HepG2 (cell line): ENCODE data around the gene CXCL17. TPM values are rescaled to one million over a fixed set of nuclear protein-coding genes. Genes with fewer than 3 reads are reported as not detected.
A peak's percentile ranks its signal among the peaks of the same experiment; 100 is the strongest.

Experiments used
- DZIP1 ChIP-seq: sonication (generic); formaldehyde crosslinking; IDR thresholded peaks from 2 replicates; pipeline ENCODE4 v1.5.0; 2020; ENCODE audit warnings: mild to moderate bottlenecking, missing genetic modification reagents
- GFI1 ChIP-seq: sonication (generic); formaldehyde crosslinking; IDR thresholded peaks from 2 replicates; pipeline ENCODE4 v1.5.0; 2020; ENCODE audit warnings: missing genetic modification reagents, mild to moderate bottlenecking, borderline replicate concordance
- KAT8 ChIP-seq: IDR thresholded peaks from 2 replicates; pipeline ENCODE4 v1.6.1; 2016; ENCODE audit warnings: missing genetic modification reagents, missing compliant biosample characterization
- LCORL ChIP-seq, 2 experiments: fragments of 450-650 bp in 1 of 2; sonication (generic) in 1 of 2; formaldehyde crosslinking in 1 of 2; IDR thresholded peaks; 2 replicates each; pipeline versions ENCODE4 v1.5.0 to v1.6.1; 2017 to 2020; ENCODE audit warnings: antibody characterized with exemption in 1 of 2, missing genetic modification reagents in 1 of 2
- PRDM15 ChIP-seq: sonication (generic); formaldehyde crosslinking; IDR thresholded peaks from 2 replicates; pipeline ENCODE4 v1.4.0; 2020; ENCODE audit warnings: missing genetic modification reagents
- RCOR2 ChIP-seq: IDR thresholded peaks from 2 replicates; pipeline ENCODE4 v1.6.1; 2016; ENCODE audit warnings: missing biosample characterization, missing genetic modification reagents
- SAP130 ChIP-seq: IDR thresholded peaks from 2 replicates; pipeline ENCODE4 v1.6.1; 2016; ENCODE audit warnings: low read depth
- ZKSCAN8 ChIP-seq: IDR thresholded peaks from 2 replicates; pipeline ENCODE4 v1.6.1; 2016; ENCODE audit warnings: borderline replicate concordance, missing genetic modification reagents, missing compliant biosample characterization
- ZNF281 ChIP-seq: sonication (generic); formaldehyde crosslinking; IDR thresholded peaks from 2 replicates; pipeline ENCODE4 v1.4.0; 2020; ENCODE audit warnings: missing genetic modification reagents, borderline replicate concordance
- ZNF614 ChIP-seq: IDR thresholded peaks from 2 replicates; pipeline ENCODE4 v1.6.1; 2018; ENCODE audit warnings: missing biosample characterization, missing genetic modification reagents, inconsistent platforms, borderline replicate concordance
- ZNF687 ChIP-seq: sonication (generic); formaldehyde crosslinking; IDR thresholded peaks from 2 replicates; pipeline ENCODE4 v1.5.1; 2020; ENCODE audit warnings: mild to moderate bottlenecking, missing genetic modification reagents, moderate library complexity
- ZNF784 ChIP-seq: sonication (generic); formaldehyde crosslinking; IDR thresholded peaks from 2 replicates; pipeline ENCODE4 v1.5.1; 2020; ENCODE audit warnings: missing genetic modification reagents, mild to moderate bottlenecking, borderline replicate concordance
- ZSCAN29 ChIP-seq: sonication (generic); formaldehyde crosslinking; conservative IDR thresholded peaks from 2 replicates; pipeline ENCODE4 v1.4.0; 2020; ENCODE audit warnings: mild to moderate bottlenecking, missing genetic modification reagents
- ZSCAN9 ChIP-seq: IDR thresholded peaks from 2 replicates; pipeline ENCODE4 v1.6.1; 2016; ENCODE audit warnings: borderline replicate concordance
- polyA plus RNA-seq, 8 experiments: library from polyadenylated mRNA; depleted of rRNA in 3 of 8; stranded (reverse) in 7 of 8; unstranded in 1 of 8; fragments of >200 nt; fragmentation: Illumina TruSeq in 4 of 8; extraction: Trizol in 4 of 8; gene quantifications; 2 replicates each; pipeline versions ENCODE4 v1.2.1 to v1.2.3, GENCODE V29; 2011 to 2016; ENCODE audit warnings: low read depth in 4 of 8, missing spikeins in 1 of 8, mixed read lengths in 1 of 8; ENCODE audit not compliant: insufficient read depth in 1 of 8
- total RNA-seq, 5 experiments: library from RNA; depleted of rRNA; stranded (reverse); fragments of >200 nt; fragmentation: Illumina TruSeq; extraction: Trizol; gene quantifications; 2 replicates each; pipeline ENCODE4 v1.2.3, GENCODE V29; 2016; ENCODE audit warnings: low read depth in 1 of 5

Gene CXCL17
- total and polyA plus RNA-seq, 2 of the 13 experiments (the other 11 are each of a cell fraction or from before 2014, with no cell fraction given) = 0.12 TPM; not detected in 1

GRCh38 chr19:42443944-42444398, 1.2 kb upstream of the CXCL17 start (continued):
- TF ChIP-seq PRDM15 (CRISPR knock-in tag) (peak; percentile 93), GFI1 (peak; percentile 96), ZNF281 (CRISPR knock-in tag) (0 out of 2 replicates have a peak, but pooled peaks have one; percentile 35), ZKSCAN8 (CRISPR knock-in tag) (peak; percentile 60; the same call in 1 of the 2 replicates), ZSCAN9 (CRISPR knock-in tag) (peak; percentile 86; the same call in 1 of the 2 replicates), DZIP1 (CRISPR knock-in tag) (no peak), KAT8 (CRISPR knock-in tag) (peak; percentile 76; the same call in 1 of the 2 replicates), ZSCAN29 (CRISPR knock-in tag) (0 out of 2 replicates have a peak, but pooled peaks have one; percentile 60), LCORL (IDR thresholded peaks at IDR 0.05) (no peak), LCORL (CRISPR knock-in tag; IDR thresholded peaks at IDR 0.05) (peak; percentile 64; the same call in 1 of the 2 replicates), ZNF687 (peak; percentile 69), ZNF614 (CRISPR knock-in tag) (peak; percentile 44; the same call in 1 of the 2 replicates), SAP130 (CRISPR knock-in tag) (peak; percentile 79), ZNF784 (CRISPR knock-in tag) (0 out of 2 replicates have a peak, but pooled peaks have one; percentile 40), RCOR2 (CRISPR knock-in tag) (peak; percentile 76)
